ENCODE results near the gene MOB3A.
A peak's percentile ranks its signal among the peaks of the same experiment; 100 is the strongest.

Gene MOB3A

DNA sequence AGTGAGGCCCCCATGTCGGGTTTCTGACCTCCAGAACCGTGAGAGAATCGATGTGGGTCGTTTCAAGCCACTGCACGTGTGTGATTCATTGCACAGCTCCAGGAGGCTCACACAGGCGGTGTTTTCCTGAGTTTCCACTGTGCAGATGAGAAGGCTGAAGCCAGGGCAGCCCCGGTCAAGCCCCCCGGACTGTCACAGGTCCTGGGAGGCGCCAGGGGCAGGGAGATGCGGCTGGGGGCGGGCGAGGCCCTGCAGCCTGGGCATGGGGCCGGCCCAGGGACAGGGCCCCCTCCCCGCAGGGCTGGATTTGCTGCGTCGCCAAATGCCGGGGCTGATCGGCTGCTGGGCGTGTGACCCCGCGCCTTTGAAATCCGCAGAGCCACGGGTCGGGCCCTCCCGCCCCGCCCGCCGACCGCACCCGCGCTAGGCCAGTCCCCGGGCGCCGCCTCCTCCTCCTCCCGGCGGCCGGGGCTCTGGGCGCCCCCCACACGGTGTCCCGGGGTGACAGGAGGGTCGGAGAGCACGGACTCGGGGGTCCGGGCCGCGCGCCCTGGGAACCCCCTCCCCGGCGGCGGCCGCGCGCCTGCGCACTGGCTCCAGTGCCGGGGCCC, 35.1 kb downstream of the MOB3A start:
- peak in 37 of 56 donors; percentile 48 to 87 (median 72) for DNase-seq

DNA sequence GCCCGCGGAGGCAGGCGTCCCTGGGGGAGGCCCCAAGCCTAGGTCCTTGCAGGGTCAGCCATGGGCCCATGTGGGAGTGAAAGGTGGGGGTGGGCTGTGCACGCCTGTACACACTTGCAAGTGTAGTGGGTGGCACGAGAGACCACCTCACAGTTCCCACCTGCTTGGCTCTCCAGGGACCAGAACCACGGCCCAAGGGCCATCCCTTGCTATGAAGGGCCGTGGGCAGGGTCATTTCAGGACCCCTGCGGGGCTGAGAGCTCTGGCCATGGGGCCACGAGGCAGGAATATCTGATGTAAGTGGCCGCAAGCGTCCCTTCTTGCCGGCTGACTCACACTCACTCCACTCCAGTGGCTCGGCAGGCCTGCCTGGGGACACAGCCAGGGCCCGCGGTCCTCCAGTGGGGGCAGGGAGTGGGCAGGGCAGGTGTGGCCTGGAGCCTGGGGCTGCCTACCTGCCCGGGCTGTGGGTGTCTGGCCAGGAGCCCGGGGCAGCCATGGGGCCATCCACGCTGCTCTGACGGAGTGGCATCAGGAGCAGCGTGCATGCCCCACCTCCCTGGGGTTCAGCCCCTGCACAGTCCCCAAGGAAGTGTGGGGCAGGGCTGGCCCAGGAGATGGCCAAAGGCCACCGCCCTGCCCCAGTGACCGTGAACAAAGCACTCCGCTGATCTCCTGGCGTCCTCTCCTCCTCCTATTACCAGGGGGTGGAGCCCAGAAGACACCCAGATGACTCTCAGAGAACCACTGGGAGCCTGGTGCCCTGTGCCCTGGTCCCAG, 36.5 kb downstream of the MOB3A start:
- peak in 34 of 56 donors; percentile 12 to 80 (median 44) for DNase-seq

DNA sequence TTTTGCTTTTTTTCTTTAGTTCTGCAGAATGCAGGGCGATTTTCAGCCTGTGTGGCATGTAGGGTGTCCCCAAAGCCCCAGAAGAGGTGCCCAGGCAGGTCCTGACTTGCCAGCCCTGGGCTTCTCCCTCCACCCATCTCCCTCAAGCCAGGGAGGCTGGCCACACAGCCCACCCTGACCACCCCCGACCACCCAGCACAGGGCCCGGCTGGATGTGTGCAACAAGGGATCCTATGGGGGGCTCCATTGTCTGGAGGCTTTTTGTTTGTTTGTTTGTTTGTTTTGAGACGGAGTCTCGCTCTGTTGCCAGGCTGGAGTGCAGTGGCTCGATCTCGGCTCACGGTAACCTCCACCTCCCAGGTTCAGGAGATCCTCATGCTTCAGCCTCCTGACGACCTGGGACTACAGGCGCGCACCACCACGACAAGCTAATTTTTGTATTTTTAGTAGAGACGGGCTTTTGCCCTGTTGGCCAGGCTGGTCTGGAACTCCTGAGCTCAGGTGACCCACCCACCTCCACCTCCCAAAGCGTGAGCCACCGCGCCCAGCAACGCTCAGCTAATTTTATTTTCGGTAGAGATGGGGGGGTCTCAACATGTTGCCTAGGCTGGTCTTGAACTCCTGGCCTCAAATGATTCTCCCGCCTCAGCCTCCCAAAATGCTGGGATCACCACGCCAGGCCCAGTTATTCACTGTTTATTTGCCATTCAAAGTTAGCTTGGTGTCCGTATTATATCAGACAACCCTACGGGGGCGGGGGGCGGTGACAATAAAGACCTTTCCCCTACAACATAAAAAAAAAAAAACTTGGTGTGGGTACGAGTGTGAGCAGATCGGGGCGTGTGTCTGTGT, 37.3 kb downstream of the MOB3A start:
- no peak for DNase-seq

DNA sequence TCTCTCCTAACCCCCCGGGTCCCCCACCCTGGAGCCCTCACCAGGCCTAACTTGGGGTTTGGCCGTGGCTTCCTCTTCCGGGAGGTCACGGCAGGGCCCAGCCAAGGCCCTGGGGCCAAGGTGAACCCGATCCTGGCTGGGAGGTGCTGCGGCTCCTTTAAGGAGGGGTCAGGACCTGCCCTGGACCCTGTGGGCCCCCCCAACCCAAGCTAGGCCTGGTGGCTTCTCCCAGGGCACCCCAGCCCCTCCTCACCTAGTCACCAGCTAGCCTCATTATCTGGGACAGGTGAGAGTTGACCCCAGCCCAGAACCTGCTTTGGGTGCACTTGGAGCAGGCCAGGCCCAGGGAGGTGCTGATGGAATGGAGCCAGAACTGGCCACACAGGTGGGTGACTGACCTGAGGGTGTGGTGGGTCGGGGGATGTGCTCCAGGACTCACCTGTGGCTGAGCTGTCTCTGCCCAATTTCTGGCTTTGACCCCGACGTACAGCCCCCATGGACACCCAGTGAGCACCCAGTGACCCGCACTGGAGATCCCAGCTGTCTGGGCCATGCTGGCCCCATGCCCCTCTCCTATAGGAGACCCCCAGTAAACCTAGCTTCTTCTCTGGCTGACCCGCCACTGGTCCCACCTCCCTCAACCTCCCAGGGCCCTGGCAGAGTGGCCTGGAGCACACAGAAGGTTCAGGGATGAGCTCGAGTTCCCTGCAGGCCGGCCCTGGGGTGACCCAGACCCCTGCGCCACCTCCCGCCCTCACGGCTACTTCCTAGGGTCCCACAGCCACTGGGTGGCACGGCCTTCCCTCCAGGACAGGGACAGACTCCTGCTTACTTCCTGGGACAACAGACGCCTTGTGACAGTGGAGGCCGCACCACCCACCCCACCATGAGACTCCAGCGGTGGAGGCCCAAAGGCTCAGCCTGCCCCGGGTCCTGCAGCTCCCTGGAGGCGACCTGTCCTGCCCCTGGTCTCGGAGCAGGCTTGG, 38.3 kb downstream of the MOB3A start:
- no peak for DNase-seq

DNA sequence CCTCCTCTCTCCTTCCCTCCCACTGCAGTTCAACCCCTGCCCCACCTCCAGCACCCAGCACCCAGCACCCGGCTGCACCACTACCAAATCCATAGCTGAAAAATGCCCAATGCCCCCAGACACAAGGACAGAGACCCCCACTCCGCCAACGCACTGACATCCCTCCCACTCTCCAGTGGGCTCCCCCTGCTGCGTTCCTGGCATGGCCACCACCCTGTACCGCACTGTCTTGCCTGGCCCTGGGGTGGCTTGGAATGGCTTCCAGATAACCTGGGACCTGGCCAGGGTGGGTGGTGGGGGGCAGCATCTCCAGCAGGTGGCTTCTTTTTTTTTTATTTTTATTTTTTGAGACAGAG, 39.3 kb downstream of the MOB3A start:
- no peak for DNase-seq

DNA sequence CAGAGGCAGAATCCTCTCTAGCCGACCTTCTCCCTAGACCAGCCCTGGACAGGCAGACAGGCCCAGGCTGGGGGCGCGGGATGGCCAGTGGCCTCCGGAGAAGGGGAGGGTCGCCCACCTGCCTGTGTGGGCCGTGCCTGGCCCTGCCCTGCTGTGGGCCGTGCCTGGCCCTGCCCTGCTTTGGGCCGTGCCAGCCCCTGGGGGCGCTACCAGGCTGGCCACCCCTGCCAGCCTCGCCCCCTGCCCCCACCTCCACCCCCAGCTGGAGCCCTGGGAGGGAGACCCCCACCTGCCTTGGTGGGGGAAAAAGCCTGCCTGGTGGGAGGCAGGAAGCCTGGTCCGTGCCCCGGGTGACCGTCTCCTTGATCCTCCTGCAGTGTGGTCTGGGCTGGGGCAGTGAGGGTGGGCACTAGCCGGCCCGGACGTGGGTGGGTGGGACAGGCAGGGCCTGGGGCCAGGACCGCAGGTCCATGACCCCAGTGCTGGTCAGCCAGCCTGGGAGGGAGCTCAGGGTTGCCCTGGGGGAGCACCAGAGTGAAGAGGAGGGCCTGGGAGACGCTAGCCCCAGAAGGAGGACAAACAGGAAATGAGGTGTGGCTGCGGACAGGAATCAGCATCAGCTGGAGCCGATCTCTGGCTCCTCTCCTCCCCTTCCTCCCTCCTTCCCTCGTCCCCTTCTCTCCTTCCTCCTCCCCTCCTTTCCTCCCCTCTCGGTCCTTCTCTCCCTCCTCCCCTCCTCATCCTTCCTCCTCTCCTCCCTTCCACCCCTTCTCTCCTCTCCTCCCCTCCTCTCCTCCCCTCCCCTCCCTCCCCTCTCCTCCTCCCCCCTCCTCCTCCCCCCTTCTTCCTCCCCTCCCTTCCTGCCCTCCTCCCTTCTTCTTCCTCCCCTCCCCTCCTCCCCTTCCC, 39.9 kb downstream of the MOB3A start:
- DNase-seq: peak in 1 of 56 donors; percentile 8

DNA sequence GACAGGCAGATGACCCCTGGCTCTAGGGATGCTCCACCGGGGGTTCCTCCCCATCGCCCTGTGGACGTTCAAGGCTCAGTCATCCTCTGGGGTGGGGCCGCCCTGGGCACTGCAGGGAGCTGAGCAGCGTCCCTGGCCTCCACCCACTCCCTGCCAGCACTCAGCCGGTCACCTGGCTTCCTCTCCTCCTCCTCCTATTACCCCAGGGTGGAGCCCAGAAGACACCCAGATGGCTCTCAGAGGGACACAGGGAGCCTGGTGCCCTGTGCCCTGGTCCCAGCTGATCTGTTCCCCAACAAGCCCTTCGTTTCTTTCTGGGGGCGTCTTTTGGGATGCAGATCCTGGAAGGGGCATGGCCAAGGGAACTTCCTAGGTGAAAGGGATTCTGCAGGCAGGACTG, 41.4 kb downstream of the MOB3A start:
- DNase-seq: no peak

DNA sequence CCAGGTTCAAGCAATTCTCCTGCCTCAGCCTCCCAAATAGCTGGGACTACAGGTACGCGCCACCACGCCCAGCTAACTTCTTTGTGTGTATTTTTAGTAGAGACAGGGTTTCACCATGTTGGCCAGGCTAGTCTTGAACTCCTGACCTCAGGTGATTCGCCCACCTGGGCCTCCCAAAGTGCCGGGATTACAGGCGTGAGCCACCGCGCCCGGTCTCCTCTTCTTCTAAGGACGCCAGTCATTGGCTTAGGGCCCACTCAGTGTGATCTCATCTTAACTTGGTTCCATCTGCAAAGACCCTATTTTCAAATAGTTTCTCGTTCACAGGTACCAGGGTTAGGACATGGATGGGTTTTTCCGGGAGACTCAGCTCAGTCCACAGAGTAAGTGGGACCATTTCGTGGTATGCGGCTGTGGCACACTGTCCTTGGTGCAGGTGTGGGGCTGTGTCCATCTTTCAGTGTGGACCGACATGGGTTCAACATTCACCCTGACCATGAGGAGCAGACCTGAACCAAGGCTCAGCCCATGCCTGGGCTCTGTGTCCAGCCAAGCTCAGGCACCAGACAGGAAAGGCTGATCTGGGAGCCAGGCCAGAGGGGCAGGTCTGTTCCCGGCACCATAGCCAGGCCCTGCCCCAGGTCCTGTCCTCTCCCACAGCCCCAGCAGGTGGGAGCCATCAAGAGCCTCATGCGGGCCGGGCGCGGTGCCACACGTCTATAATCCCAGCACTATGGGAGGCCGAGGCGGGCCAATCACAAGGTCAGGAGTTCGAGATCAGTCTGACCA, 42.3 kb downstream of the MOB3A start:
- no peak for DNase-seq

DNA sequence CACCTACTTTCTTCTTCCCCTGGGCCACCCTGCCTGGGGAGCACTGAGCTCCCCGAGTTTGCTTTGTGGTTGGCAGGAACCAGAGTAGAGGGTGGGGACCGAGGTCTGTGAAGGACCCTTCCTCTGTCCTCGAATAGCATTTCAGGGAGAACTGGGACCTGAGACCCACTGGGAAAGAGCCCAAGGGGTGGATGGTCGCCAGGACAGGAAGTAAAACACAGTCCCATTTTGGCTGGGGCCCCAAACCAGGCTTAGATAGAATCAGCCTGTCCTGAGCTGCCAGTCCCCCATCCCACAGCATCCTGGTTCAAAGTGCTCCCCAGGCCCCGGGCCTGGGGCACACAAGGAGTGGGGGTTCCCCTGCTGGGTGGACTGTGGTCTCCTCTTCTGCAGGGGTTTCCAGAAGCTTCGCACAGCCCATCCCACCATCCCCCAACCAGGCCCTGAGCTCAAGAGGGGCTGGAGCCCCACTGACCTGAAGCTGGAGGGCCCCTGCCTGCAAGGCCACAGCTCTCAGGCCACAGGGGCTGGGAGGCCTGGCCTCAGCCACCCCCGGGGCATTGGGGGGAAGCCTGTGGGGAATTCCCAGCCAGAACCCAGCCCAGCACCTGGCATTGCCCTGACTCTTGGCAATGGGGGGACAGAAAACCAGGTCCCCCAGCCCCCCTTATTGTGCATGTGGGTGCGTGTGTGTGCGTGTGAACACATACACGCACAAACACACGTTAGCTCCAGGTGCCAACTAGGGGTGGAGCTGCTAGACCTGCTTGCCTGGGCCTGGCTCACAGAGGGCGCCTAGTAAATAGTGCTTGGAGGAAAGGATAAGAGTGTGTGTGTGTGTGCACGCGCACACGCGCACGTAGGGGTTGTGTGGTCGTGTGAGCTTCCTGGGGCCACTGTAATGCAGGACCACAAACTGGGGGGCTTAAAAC, 44.1 kb downstream of the MOB3A start:
- peak in 8 of 56 donors; percentile 18 to 43 (median 33) for DNase-seq

DNA sequence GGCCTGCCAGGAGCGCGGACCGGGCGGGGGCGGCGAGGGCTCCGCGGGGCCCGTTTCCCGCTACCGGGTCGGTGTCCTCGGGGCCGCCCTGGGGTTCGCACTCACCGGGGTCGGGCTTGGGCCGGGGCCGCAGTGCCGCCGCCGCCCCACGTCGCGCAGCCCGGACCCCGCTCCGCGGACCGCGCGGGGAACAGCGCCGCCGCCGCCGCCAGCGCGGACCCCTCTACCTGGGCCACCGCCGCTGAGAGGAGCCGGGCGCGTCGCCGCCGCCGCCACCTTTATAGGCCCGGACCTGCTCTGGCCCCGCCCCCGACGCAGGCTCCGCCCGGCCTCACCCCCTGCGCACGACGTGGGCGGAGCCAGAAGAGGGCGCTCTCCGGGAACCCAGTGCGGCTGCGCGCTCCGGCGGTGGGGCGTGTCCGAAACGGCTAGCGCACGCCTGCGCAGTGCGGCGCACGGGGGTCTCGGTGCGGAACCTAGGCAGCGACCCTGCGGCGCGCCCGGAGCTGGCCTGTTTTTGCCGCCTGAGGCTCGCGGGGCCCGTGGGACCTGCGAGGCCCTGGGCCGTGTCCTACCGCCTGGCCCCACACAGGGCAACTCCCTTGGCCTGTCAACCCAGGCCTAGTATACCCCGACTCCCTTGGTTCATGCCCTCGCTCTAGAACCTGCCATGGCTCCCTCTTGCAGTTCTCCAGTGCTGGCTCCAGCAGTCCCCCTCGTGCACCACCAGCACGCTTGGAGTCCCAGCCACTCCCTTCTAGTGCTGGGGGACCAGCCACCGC, 44.9 kb downstream of the MOB3A start, which contains the start of gene MKNK2:
Gene MKNK2 (minus strand): TSS at position 254 of the 782 bp plus-strand sequence. CDS start 393 bp downstream, outside the sequence.
- DNase-seq: peak in 55 of 56 donors; percentile 40 to 96 (median 88)

DNA sequence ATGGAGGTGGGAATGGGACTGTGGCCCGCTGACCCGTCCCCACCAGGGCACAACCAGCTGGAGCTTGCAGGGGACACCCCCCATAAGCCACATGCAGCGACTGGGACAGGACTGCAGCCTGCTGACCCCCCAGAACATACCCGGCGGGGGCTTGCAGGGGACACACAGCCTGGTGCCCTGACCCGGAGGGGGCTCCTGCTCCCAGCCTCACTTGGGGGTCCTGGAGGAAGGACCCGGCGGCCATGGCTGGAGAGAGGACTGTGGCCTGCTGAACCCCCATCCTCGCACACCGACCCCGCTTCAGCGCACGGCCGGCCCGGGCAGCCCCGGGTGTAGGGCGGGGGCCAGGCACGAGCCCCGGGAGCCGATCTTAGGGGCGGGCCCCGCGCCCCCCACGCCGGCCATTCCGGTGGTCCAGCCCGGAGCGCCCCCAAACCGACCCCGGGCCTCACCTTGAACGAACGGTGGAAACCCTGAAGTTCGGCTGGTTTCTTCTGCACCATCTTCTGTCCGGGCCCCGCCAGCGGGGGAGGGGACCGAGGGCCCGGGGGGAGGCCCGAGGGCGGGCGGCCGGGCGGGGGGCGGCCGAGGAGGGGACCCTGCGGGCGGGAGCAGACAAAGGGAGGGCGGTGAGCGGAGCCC, 45.7 kb downstream of the MOB3A start:
- peak in 9 of 56 donors; percentile 36 to 64 (median 51) for DNase-seq

DNA sequence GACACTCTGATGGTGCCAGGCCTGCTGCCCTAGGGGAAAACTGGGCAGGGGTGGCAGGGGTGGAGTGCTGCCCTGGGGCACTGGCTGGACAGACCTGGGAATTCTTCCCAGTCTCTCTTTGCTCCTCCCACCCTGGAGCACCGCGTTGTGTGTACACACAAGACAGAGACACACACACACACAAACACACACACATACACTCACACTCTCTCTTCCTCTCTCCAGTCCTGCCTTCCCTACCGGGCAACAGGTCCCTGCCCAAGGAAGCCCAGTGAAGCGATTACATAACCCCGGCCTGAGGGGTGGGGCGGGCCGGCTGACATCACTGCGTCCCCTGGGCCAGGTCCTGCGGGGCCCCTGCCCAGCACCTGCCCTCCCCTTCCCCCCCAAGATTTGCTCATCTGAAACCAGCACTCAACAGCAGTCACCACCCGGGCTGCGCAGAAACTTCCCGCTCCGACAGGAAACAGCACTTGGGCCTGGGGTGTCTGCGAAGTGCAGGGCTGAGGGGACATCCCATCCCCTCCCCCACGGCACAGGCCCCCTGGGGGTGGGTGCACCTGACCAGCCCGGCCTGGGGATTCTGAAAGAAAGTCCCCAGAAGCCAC, 46.3 kb downstream of the MOB3A start:
- DNase-seq: peak in 52 of 56 donors; percentile 20 to 83 (median 62)

DNA sequence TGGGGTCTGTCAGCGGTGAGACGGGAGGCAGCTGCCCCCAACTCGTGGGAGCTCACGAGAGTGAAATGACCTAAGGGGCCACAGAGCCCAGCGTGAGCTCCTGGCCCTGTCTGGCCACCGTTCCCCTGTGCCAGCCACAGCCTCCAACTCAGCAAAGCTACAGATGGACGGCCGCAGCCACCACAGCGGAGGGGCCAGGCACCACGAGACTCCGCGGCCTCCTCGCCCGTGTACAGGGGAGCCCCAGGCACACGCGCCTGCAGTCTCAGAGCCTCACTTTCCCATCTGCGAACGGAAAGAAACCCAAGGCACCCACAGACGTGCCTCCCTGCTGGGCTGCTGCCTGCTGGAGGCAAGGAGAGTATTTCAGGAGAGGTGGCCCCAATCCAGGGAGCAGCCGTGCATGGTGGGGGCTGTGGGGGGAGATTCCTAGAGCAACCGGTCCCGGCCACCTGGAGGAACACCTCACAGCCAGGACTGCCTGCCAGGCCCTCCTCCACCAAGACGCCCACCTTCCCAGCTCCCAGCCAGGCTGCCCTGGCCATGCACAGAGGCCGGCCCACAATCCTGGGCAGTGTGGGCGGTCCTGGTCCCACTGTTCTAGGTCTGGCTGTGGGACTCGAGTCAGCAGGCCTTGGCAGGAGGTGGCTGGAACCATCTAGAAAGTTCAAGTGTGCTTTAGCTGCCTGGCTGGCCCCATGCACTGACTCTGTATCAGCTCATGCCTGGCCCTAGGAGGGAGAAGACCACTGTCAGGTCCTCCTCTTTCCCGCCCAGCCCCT, 47.0 kb downstream of the MOB3A start:
- DNase-seq: peak in 31 of 56 donors; percentile 42 to 83 (median 65)

DNA sequence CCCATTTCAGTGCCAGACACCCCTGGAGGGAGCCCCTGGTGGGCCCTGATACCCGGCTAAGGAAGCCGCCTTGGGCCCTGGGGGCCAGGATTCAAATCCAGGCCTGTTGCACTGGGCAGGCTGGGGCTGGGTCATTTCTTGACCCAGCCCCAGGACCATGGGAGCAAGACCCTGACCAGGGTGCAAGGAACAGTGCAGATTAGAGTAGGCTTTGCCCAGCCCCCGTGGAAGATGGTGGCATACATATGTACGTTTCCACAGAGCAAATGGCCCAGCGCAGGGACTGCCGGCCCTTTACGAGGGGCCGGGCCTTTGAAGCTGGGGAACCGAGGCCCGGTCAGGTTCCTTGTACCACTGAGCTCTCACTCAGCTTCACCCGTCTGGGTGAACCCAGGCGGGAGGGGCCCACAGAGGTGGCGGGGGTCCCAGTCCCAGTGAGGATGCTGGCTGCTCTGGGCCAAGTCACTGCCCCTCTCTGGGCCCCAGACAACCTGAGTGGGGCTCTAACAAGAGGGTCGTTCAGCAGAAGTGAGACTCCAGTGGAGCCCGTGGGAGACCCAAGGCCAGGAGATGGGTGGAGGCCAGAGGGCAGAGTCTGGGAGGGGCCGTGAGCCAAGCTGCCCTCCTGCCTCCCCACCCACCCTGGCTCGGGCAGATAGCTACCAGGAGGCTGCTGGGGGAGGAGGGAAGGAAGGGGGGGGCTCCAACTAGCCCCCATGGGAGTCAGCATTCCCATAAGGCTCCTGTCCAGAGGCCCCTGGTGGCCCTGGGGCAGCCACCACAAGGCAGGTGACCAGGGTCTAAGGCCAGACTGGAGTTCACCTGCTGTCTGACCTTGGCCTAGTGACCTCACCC, 47.8 kb downstream of the MOB3A start:
- DNase-seq: no peak
